Mucosa of descending colon (tissue), 3 donors: ENCODE results near the gene MAP7D3. TPM values are rescaled to one million over a fixed set of nuclear protein-coding genes. Genes with fewer than 3 reads are reported as not detected.

Experiments
- ATAC-seq: fragments of 200-7000 bp; cut with Tn5 transposase; one replicate; pipeline ENCODE4 v1.9.1; 2020; ENCODE audit warnings: mild to moderate bottlenecking, moderate library complexity
- DNase-seq, 3 donors: peaks; one replicate each; pipeline ENCODE4 v3.0.0-alpha.2; 2020
- H3K36me3 ChIP-seq: fragments of 200-600 bp; one replicate; pipeline ENCODE4 v1.8.0; 2021; ENCODE audit warnings: low read depth, mild to moderate bottlenecking
- H3K4me1 ChIP-seq: fragments of 200-600 bp; one replicate; pipeline ENCODE4 v1.8.0; 2021; ENCODE audit warnings: low read depth, mild to moderate bottlenecking
- H3K4me3 ChIP-seq: fragments of 200-600 bp; one replicate; pipeline ENCODE4 v1.8.0; 2021; ENCODE audit warnings: mild to moderate bottlenecking
- H3K9me3 ChIP-seq: fragments of 200-600 bp; one replicate; pipeline ENCODE4 v1.8.0; 2021; ENCODE audit warnings: mild to moderate bottlenecking
- intact Hi-C, 2 donors: fragments of 100-400 bp; cut with DNase I in 1 of 2; cut with micrococcal nuclease in 1 of 2; formaldehyde crosslinking; loops; one replicate each; pipeline versions ENCODE4 v1.11.0 to v1.11.1; 2022; cut with DNase I, micrococcal nuclease
- total RNA-seq, 3 donors: library from RNA; stranded (reverse); fragmentation: NEBNext Ultra II Directional in 2 of 3; extraction: Animal tissue kit (Norgen Biotek cat#: 25700) in 2 of 3; gene quantifications; one replicate each; pipeline versions ENCODE4 v1.2.1 to v1.2.4, GENCODE V29; 2021 to 2023
- TF ChIP-seq, protein P1 (sequence below): fragments of 200-600 bp; IDR thresholded peaks from one replicate; pipeline ENCODE4 v1.8.0; 2022; ENCODE audit warnings: antibody characterized with exemption, mild to moderate bottlenecking
- donor health status: DM: no; HTN: no; CAD: no; lungs with moderate emphysema.
- donor health status: DM: no; HTN: no; CAD: no.
- donor health status: DM: no; HTN: yes; CAD: no.

MAP7D3 gene
- total RNA-seq, 3 donors from 2014 or later: 2.8 to 11.1 (median 4.4) TPM

DNA sequence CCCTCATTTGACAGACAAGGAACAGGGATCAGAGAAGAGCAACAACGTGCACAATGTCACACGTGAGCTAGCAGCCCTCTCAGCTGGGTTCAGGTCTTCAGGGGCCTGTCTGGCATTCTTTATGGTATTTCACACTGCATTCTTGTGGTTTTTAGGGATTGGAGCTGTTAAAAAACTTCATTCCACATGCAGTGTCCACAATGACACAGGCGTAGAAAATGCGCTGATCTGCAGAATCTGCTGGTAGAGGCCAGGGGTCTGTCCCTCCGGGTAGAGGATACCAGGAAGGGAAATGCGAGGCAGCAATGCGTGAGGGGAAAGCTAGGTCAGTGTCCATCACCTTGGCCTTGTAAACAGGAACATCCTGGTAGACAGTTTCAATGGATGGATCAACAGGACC, 36.6 kb downstream of the MAP7D3 start:
- DNase-seq (no peak), ATAC-seq (peak; percentile 13)
- intact Hi-C loops: no loop called here
- Histone ChIP-seq H3K4me1 (no peaks in the 10 kb centered on the region), H3K36me3 (no peaks in the 10 kb centered on the region), H3K9me3 (no peaks in the 10 kb centered on the region), H3K4me3 (no peak overlapping the region)
- TF ChIP-seq, protein P1, sequence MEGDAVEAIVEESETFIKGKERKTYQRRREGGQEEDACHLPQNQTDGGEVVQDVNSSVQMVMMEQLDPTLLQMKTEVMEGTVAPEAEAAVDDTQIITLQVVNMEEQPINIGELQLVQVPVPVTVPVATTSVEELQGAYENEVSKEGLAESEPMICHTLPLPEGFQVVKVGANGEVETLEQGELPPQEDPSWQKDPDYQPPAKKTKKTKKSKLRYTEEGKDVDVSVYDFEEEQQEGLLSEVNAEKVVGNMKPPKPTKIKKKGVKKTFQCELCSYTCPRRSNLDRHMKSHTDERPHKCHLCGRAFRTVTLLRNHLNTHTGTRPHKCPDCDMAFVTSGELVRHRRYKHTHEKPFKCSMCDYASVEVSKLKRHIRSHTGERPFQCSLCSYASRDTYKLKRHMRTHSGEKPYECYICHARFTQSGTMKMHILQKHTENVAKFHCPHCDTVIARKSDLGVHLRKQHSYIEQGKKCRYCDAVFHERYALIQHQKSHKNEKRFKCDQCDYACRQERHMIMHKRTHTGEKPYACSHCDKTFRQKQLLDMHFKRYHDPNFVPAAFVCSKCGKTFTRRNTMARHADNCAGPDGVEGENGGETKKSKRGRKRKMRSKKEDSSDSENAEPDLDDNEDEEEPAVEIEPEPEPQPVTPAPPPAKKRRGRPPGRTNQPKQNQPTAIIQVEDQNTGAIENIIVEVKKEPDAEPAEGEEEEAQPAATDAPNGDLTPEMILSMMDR: no peak

GRCh38 chrX:136212557-136213111, 38.6 kb downstream of the MAP7D3 start:
- no peak for DNase-seq

GRCh38 chrX:136211766-136212556, 39.2 kb downstream of the MAP7D3 start:
- intact Hi-C loops: no loop called here
- DNase-seq (no peak), ATAC-seq (no peak)
- no peak overlapping the region for H3K4me3 ChIP-seq
- H3K4me1 ChIP-seq: no peaks in the 10 kb centered on the region
- TF ChIP-seq, protein P1: no peak
- no peaks in the 10 kb centered on the region for H3K9me3 ChIP-seq
- H3K36me3 ChIP-seq: no peaks in the 10 kb centered on the region

More at GRCh38 chrX:136212557-136213111, 38.6 kb downstream of the MAP7D3 start:
- intact Hi-C loops: no loop called here
- Histone ChIP-seq H3K36me3 (no peaks in the 10 kb centered on the region), H3K9me3 (no peaks in the 10 kb centered on the region), H3K4me1 (no peaks in the 10 kb centered on the region), H3K4me3 (no peak overlapping the region)
- ATAC-seq: no peak
- TF ChIP-seq, protein P1: no peak

GRCh38 chrX:136210806-136211205, 40.4 kb downstream of the MAP7D3 start:
- H3K36me3 ChIP-seq: no peaks in the 10 kb centered on the region
- DNase-seq: no peak
- no peak for ATAC-seq
- no peaks in the 10 kb centered on the region for H3K4me1 ChIP-seq
- TF ChIP-seq, protein P1: no peak
- H3K9me3 ChIP-seq: no peaks in the 10 kb centered on the region
- intact Hi-C loops: no loop called here
- no peak overlapping the region for H3K4me3 ChIP-seq

DNA sequence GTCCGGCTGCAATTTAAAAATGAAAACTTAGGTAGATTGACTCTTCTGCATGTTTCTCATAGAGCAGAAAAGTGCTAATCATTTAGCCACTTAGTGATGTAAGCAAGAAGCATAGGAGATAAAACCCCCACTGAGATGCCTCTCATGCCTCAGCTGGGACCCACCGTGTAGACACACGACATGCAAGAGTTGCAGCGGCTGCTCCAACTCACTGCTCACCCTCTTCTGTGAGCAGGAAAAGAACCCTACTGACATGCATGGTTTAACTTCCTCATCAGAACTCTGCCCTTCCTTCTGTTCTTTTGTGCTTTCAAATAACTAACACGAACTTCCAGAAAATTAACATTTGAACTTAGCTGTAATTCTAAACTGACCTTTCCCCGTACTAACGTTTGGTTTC, 41.0 kb downstream of the MAP7D3 start:
- ATAC-seq (peak; percentile 20), DNase-seq (no peak)
- Histone ChIP-seq H3K9me3 (no peaks in the 10 kb centered on the region), H3K4me1 (no peaks in the 10 kb centered on the region), H3K4me3 (no peak overlapping the region), H3K36me3 (no peaks in the 10 kb centered on the region)
- intact Hi-C loops: no loop called here
- TF ChIP-seq, protein P1: no peak
